HCT116 (cell line): ENCODE measurements around the gene ALKBH8. TPM values are rescaled to one million over a fixed set of nuclear protein-coding genes. Genes with fewer than 3 reads are reported as not detected.
A peak's percentile ranks its signal among the peaks of the same experiment; 100 is the strongest.

Experiments used
- ATAC-seq: fragments of 200-7000 bp; cut with Tn5 transposase; 2 replicates; pipeline ENCODE4 v1.9.1; 2020; ENCODE audit warnings: mild to moderate bottlenecking, moderate library complexity
- BruUV-seq: library from RNA; stranded (reverse); fragments of 400-500 nt; replicated peaks from 2 replicates; lab custom pipeline; 2021; lab: Mats Ljungman, UMichigan
- CTCF ChIA-PET: fragments of 300-600 bp; sonication (Branson Sonifier 250); formaldehyde crosslinking; loops from one replicate; lab custom pipeline; 2021; ENCODE audit warnings: antibody characterized with exemption; lab: Charles Lee
- POLR2A ChIA-PET: fragments of 300-600, 350-600 bp; sonication (Branson Sonifier 250); formaldehyde crosslinking; loops from one replicate; lab custom pipeline; 2021; ENCODE audit warnings: antibody characterized with exemption; lab: Charles Lee
- RAD21 ChIA-PET, 2 experiments: fragments of 300-600 bp; sonication (Branson Sonifier 250); formaldehyde crosslinking; loops; one replicate each; lab custom pipeline; 2023; ENCODE audit warnings: low total read pairs in 2 of 2; ENCODE audit not compliant: uncharacterized antibody in 2 of 2, unreplicated experiment in 2 of 2, low non-redundant PET in 1 of 2; lab: Charles Lee
- DNase-seq: peaks from one replicate; pipeline ENCODE4 v3.0.0-alpha.2; 2010; ENCODE audit warnings: low read depth, low spot score
- H2AFZ ChIP-seq: fragments of 200-600 bp; shearing (Covaris generic), sonication (generic); 2 replicates; pipeline ENCODE4 v1.6.1; 2017; ENCODE audit warnings: low read depth, mixed run types, mixed read lengths, antibody characterized with exemption, low read length; ENCODE audit not compliant: poor library complexity, severe bottlenecking
- H3K27ac ChIP-seq: 2 replicates; pipeline ENCODE4 v1.5.1; 2012; ENCODE audit warnings: low read depth, low read length
- H3K27me3 ChIP-seq: fragments of 200-600 bp; sonication (generic); 2 replicates; pipeline ENCODE4 v1.6.1; 2016; ENCODE audit warnings: mixed run types, low read length, mixed read lengths; ENCODE audit not compliant: insufficient read depth
- H3K36me3 ChIP-seq, 2 experiments: fragments of 200-500 bp in 1 of 2; fragments of 200-600 bp in 1 of 2; sonication (Bioruptor generic) in 1 of 2; sonication (generic) in 1 of 2; 2 replicates each; pipeline versions ENCODE4 v1.5.1 to v1.6.1; 2014 to 2016; ENCODE audit warnings: low read length in 2 of 2, inconsistent platforms in 1 of 2, mixed read lengths in 1 of 2, mixed run types in 1 of 2; ENCODE audit not compliant: insufficient read depth in 2 of 2, control insufficient read depth in 1 of 2
- H3K4me1 ChIP-seq, 2 experiments: fragments of 200-600 bp in 1 of 2; sonication (generic) in 1 of 2; 2 replicates each; pipeline versions ENCODE4 v1.5.1 to v1.6.1; 2012 to 2017; ENCODE audit warnings: low read length in 2 of 2, inconsistent platforms in 1 of 2, mild to moderate bottlenecking in 1 of 2, mixed read lengths in 1 of 2, mixed run types in 1 of 2, moderate library complexity in 1 of 2; ENCODE audit not compliant: insufficient read depth in 2 of 2, control insufficient read depth in 1 of 2
- H3K4me2 ChIP-seq: fragments of 200-600 bp; sonication (generic); 2 replicates; pipeline ENCODE4 v1.6.1; 2017; ENCODE audit warnings: mixed run types, low read length, mixed read lengths
- H3K4me3 ChIP-seq, 2 experiments: fragments of 200-600 bp in 1 of 2; sonication (generic) in 1 of 2; replicated peaks in 1 of 2; 2 replicates each; pipeline ENCODE4 v1.5.1; 2011 to 2016; ENCODE audit warnings: low read length in 2 of 2, control low read depth in 1 of 2, low read depth in 1 of 2, mild to moderate bottlenecking in 1 of 2, mixed read lengths in 1 of 2, mixed run types in 1 of 2
- H3K79me2 ChIP-seq: fragments of 200-600 bp; sonication (generic); 2 replicates; pipeline ENCODE4 v1.6.1; 2017; ENCODE audit warnings: mild to moderate bottlenecking, mixed run types, low read length, moderate library complexity, mixed read lengths; ENCODE audit not compliant: insufficient read depth
- H3K9ac ChIP-seq: fragments of 200-600 bp; sonication (generic); 2 replicates; pipeline ENCODE4 v1.6.1; 2016; ENCODE audit warnings: low read length, mixed read lengths
- H3K9me2 ChIP-seq: fragments of 200-600 bp; sonication (generic), shearing (Covaris generic); 2 replicates; pipeline ENCODE4 v1.6.1; 2017; ENCODE audit warnings: mixed run types, mild to moderate bottlenecking, moderate library complexity; ENCODE audit not compliant: insufficient read depth
- H3K9me3 ChIP-seq, 2 experiments: fragments of 200-500 bp in 1 of 2; fragments of 200-600 bp in 1 of 2; sonication (Bioruptor generic) in 1 of 2; sonication (generic) in 1 of 2; 2 replicates each; pipeline ENCODE4 v1.6.1; 2014 to 2017; ENCODE audit warnings: low read length in 2 of 2, mixed read lengths in 2 of 2, inconsistent platforms in 1 of 2, low read depth in 1 of 2, mild to moderate bottlenecking in 1 of 2, mixed run types in 1 of 2, moderate library complexity in 1 of 2; ENCODE audit not compliant: control insufficient read depth in 1 of 2, insufficient read depth in 1 of 2
- H4K20me1 ChIP-seq: fragments of 200-600 bp; sonication (generic), shearing (Covaris generic); 2 replicates; pipeline ENCODE4 v1.6.1; 2017; ENCODE audit warnings: mixed run types, mild to moderate bottlenecking, moderate library complexity; ENCODE audit not compliant: insufficient read depth
- CEBPB ChIP-seq: IDR thresholded peaks from 2 replicates; pipeline ENCODE4 v1.6.1; 2012; ENCODE audit warnings: low read depth
- EGR1 ChIP-seq: IDR thresholded peaks from 2 replicates; pipeline ENCODE4 v1.6.1; 2012; ENCODE audit warnings: low read depth
- POLR2A ChIP-seq: IDR thresholded peaks from 2 replicates; pipeline ENCODE4 v1.7.0; 2011; ENCODE audit warnings: borderline replicate concordance; ENCODE audit not compliant: insufficient read depth, insufficient read length; ENCODE audit errors: extremely low read depth
- POLR2AphosphoS5 ChIP-seq: IDR thresholded peaks from 2 replicates; pipeline ENCODE4 v1.6.1; 2011; ENCODE audit warnings: mild to moderate bottlenecking, low read depth, low read length, moderate library complexity
- RAD21 ChIP-seq: IDR thresholded peaks from 2 replicates; pipeline ENCODE4 v1.6.1; 2012; ENCODE audit warnings: low read depth, mild to moderate bottlenecking
- ZFX ChIP-seq: fragments of 450-650 bp; IDR thresholded peaks from 2 replicates; pipeline ENCODE4 v1.6.1; 2017
- intact Hi-C: fragments of 100-400 bp; cut with micrococcal nuclease; formaldehyde crosslinking; loops from 2 replicates; pipeline ENCODE4 v1.10.0; 2022
- total RNA-seq: library from RNA; stranded (reverse); gene quantifications from one replicate; pipeline ENCODE4 v1.2.1, GENCODE V29; 2021; ENCODE audit not compliant: unreplicated experiment
- TF ChIP-seq, protein P1 (sequence below), 3 experiments: fragments of 200-600 bp in 1 of 3; sonication (generic) in 1 of 3; IDR thresholded peaks in 2 of 3; conservative IDR thresholded peaks in 1 of 3; 2 replicates each; pipeline ENCODE4 v1.5.1; 2012 to 2017; ENCODE audit warnings: low read depth in 2 of 3, low read length in 2 of 3, antibody characterized with exemption in 1 of 3, borderline replicate concordance in 1 of 3, control low read depth in 1 of 3, mild to moderate bottlenecking in 1 of 3, mixed read lengths in 1 of 3, mixed run types in 1 of 3, moderate library complexity in 1 of 3; ENCODE audit not compliant: insufficient read depth in 1 of 3

Gene ALKBH8
- total RNA-seq, 1 experiment from 2014 or later: 11.6 TPM

DNA sequence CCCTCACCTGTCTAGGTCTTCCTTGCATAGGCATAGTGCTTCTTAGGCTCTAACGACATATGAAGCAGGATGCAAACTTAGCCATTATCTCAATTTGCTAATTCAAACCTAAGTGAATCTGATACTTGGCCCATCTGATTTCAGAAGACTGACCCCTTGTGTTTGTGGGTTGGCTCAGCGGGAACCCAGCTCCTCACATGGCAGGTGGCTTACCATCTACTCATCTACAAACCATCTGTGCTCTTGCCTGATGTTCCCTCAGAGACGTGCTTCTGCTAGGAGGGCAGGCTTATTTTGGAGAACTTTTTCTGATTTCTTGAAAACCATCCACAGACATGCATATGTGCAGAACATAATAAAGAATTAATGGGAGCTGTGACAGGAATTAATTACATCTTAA is 40.6 kb upstream of the ALKBH8 start:
- ATAC-seq: peak; percentile 73
- H3K9me2 ChIP-seq: no peaks in the 10 kb centered on the region
- RAD21 ChIA-PET: no interaction called here
- no peaks in the 10 kb centered on the region for H3K79me2 ChIP-seq
- H3K4me2 ChIP-seq: no peak overlapping the region
- H4K20me1 ChIP-seq: no peaks in the 10 kb centered on the region
- no peak overlapping the region for H2AFZ ChIP-seq
- TF ChIP-seq CEBPB (no peak), ZFX (no peak), RAD21 (peak; percentile 18; the same call in 1 of the 2 replicates), POLR2A (no peak), EGR1 (no peak), POLR2AphosphoS5 (no peak)
- TF ChIP-seq, protein P1, sequence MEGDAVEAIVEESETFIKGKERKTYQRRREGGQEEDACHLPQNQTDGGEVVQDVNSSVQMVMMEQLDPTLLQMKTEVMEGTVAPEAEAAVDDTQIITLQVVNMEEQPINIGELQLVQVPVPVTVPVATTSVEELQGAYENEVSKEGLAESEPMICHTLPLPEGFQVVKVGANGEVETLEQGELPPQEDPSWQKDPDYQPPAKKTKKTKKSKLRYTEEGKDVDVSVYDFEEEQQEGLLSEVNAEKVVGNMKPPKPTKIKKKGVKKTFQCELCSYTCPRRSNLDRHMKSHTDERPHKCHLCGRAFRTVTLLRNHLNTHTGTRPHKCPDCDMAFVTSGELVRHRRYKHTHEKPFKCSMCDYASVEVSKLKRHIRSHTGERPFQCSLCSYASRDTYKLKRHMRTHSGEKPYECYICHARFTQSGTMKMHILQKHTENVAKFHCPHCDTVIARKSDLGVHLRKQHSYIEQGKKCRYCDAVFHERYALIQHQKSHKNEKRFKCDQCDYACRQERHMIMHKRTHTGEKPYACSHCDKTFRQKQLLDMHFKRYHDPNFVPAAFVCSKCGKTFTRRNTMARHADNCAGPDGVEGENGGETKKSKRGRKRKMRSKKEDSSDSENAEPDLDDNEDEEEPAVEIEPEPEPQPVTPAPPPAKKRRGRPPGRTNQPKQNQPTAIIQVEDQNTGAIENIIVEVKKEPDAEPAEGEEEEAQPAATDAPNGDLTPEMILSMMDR (IDR thresholded peaks at IDR 0.05 in 2 of 3, conservative IDR thresholded peaks at IDR 0.05 in 1 of 3; ENCODE audit: borderline replicate concordance in 1 of 3, insufficient read depth in 1 of 3, low read depth in 2 of 3, low read length in 2 of 3): peak in 2 of 3 experiments; percentile 37 to 46; a peak in 4 of 6 replicates
- no peaks in the 10 kb centered on the region for H3K36me3 ChIP-seq
- no peak overlapping the region for H3K9ac ChIP-seq
- H3K4me1 ChIP-seq: no peaks in the 10 kb centered on the region
- no peak overlapping the region for H3K4me3 ChIP-seq
- no TSS peak for BruUV-seq
- intact Hi-C loops: no loop called here
- H3K9me3 ChIP-seq: no peaks in the 10 kb centered on the region
- H3K27ac ChIP-seq: no peak overlapping the region
- H3K27me3 ChIP-seq: no peaks in the 10 kb centered on the region
- POLR2A ChIA-PET: no interaction called here
- CTCF ChIA-PET: no interaction called here
- DNase-seq: no peak
